T47D (cell line): Measurements from ENCODE around the gene GCNT2.
"Not testable (repeated sequence)": the region's sequence is repeated elsewhere in the genome, so short reads cannot be mapped to it uniquely, and the experiment has no call there.

Source experiments
- DNase-seq, 2 experiments: peaks; one replicate each; pipeline versions ENCODE4 v3.0.0 to v3.0.0-alpha.2; 2011 to 2012; ENCODE audit warnings: low read depth in 1 of 2, low spot score in 1 of 2
- JUND ChIP-seq: IDR thresholded peaks from 2 replicates; pipeline ENCODE4 v1.6.1; 2012; ENCODE audit warnings: low read depth
- in situ Hi-C: cut with HindIII; loops from 2 replicates; pipeline ENCODE4 v1.10.0; 2016; ENCODE audit warnings: low sequenced_read_pairs, low pct_unique_long_range_greater_than_20kb

The GCNT2 gene

DNA sequence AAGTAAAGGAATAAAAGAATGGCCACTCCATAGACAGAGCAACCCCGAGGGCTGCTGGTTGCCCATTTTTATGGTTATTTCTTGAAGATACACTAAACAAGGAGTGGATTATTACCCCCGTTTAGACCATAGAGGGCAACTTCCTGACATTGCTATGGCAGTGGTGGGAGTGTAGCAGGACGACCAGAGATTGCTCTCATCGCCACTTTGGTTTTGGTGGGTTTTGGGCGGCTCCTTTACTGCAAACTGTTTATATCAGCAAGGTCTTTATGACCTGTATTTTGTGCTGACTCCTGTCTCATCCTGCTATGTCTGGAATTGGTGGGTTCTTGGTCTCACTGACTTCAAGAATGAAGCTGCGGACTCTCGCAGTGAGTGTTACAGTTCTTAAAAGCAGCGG lies 94.5 kb downstream of the GCNT2 start:
- DNase-seq: no peak
- no peak for TF ChIP-seq JUND
- in situ Hi-C loops: no loop called here

DNA sequence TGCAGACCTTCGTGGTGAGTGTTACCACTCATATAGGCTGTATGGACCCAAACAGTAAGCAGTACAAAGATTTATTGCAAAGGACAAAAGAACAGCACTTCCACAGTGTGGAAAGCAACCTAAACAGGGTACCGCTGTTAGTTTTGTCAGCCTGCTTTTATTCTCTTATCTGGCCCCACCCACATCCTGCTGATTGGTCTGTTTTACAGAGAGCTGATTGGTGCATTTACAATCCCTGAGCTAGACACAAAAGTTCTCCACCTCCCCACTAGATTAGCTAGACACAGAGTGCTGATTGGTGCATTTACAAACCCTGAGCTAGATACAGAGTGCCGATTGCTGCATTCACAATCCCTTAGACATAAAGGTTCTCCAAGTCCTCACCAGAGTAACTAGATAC lies 95.1 kb downstream of the GCNT2 start:
- DNase-seq, in situ Hi-C loops: not testable (repeated sequence)

DNA sequence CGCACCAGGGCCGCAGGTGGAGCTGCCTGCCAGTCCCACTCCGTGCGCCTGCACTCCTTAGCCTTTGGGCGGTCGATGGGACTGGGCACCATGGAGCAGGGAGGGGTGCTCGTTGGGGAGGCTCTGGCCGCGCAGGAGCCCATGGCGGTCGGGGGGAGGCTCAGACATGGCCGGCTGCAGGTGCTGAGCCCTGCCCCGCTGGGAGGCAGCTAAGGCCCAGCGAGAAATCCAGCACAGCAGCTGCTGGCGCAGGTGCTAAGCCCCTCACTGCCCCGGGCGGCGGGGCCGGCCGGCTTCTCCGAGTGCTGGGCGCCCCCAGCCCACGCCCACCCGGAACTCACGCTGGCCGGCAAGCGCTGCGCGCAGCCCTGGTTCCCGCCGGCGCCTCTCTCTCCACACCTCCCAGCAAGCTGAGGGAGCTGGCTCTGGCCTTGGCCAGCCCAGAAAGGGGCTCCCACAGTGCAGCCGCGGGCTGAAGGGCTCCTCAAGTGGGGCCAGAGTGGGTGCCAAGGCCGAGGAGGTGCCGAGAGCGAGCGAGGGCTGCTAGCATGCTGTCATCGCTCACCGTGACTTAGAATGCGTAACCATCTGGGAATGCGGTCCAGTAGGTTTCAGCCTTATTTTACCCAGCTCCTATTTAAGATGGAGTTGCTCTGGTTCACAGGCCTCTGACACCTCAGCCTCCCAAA lies 96.0 kb downstream of the GCNT2 start:
- TF ChIP-seq JUND: no peak
- DNase-seq: no peak
- in situ Hi-C loops: no loop called here

DNA sequence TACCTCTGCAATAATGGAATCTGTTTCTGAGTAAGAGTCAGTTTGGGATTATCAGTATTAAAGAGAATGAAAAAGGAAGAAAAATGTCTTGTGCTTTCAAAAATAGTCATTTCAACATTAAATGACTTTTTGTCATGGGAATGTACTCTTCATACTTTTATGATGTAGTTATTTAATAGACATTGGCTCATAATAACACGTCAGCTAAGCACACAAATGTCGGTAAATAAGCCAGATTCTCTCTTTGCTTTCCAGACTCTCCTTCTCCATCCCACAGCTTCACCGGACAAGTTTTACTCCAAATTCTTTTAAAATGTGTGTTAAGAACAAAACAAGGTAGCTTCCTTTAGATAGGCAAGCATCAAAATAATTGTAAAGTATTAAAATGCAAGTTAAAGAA lies 97.3 kb downstream of the GCNT2 start:
- no peak for TF ChIP-seq JUND
- in situ Hi-C loops: no loop called here

DNA sequence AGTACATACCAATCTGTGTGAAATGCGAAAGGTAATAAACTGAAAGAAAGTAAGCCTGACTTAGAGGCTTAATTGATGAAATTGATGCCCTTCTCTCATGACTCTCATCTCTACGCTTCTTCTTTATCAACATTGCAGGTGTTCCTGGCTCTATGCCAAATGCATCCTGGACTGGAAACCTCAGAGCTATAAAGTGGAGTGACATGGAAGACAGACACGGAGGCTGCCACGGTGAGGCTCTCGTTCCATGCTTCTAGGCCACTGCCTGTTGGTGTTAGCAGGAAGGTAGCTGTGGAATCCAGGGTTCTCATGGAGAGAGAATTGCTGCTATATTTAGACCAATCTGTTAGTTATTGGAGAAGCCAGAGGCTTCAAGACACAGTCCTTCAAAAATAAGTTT lies 100.1 kb downstream of the GCNT2 start:
- in situ Hi-C loops: no loop called here
- peak in 1 of 2 experiments; percentile 10 for DNase-seq
- no peak for TF ChIP-seq JUND

More for the DNA sequence above, 97.3 kb downstream of the GCNT2 start:
- no peak for DNase-seq

DNA sequence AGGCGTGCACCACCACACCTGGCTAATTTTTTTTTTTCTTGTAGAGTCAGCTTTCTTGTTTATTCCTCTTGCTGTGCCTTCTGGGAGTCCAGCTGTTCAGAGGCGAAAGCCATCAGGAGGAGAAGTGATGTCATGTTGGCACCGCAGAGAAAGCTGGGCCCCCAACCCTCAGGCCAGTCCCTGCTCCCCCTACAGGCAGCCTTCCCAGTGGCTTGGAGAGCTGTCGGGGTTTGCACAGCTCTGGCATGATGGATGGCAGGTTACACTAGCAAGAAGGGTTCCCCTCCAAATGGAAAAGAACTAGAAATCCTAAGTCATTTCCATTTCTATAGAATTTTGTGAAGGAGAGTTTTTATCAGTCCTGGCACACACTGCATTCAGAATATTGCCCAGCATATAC lies 100.7 kb downstream of the GCNT2 start:
- DNase-seq: no peak
- in situ Hi-C loops: no loop called here
- no peak for TF ChIP-seq JUND

GRCh38 chr6:10624836-10625235 lies 103.7 kb downstream of the GCNT2 start:
- no peak for TF ChIP-seq JUND
- DNase-seq: no peak
- in situ Hi-C loops: no loop called here

DNA sequence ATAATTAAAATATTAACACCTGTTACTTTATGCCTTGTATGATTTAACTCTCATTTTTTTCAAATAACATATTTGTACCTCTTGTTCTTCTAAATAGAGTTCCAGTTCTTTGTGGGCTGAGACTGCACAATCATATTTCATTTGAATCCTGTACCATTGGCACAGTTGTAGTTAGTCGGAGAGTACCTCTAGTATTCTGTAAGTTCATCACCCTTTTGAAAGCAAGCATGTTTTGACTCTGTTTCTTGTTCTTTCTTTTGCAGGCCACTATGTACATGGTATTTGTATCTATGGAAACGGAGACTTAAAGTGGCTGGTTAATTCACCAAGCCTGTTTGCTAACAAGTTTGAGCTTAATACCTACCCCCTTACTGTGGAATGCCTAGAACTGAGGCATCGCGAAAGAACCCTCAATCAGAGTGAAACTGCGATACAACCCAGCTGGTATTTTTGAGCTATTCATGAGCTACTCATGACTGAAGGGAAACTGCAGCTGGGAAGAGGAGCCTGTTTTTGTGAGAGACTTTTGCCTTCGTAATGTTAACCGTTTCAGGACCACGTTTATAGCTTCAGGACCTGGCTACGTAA lies 105.1 kb downstream of the GCNT2 start:
- no peak for TF ChIP-seq JUND
- DNase-seq: no peak
- in situ Hi-C loops: no loop called here

DNA sequence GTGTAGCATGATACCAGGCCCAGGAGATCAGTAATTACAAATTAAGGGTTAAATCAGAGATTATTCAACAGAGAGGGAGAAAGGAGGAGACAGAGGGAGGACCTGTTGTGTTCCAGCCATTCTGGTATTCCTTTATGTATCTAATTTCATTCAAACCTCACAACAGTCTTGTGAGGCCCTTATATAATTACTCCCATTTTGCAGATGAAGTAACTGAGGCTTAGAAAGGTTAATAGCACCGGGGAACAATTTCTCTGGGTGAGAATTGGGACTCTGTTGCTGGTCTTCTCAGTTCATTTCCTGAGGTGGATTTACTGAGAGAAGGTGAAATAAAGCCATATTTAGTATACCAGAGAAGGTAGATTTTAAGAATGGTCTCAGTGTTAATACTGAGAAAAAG lies 106.6 kb downstream of the GCNT2 start:
- TF ChIP-seq JUND: no peak
- in situ Hi-C loops: no loop called here
- DNase-seq: no peak

- in situ Hi-C loops: no loop called here
- no peak for TF ChIP-seq JUND
- DNase-seq: no peak
Measured at GRCh38 chr6:10630178-10630577, 109.0 kb downstream of the GCNT2 start.

DNA sequence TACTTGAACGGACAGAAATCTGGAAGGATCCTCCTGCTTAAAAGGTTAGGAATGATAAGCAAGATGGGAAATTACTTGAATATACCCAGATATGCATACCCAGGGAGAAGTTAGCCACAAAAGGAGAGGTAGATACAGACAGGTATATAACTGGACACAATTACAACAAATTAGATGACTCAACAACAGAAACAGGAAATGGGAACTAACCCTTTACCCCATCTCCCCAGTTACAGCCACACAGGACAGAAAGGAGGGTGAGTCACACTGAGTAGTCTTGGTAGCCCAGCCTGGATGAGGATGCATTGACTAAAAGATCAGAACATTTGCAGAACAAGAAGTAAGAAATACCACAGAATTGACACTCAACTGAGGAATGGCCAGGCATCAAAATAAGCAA lies 112.1 kb downstream of the GCNT2 start:
- TF ChIP-seq JUND: no peak
- in situ Hi-C loops: no loop called here
- no peak for DNase-seq

DNA sequence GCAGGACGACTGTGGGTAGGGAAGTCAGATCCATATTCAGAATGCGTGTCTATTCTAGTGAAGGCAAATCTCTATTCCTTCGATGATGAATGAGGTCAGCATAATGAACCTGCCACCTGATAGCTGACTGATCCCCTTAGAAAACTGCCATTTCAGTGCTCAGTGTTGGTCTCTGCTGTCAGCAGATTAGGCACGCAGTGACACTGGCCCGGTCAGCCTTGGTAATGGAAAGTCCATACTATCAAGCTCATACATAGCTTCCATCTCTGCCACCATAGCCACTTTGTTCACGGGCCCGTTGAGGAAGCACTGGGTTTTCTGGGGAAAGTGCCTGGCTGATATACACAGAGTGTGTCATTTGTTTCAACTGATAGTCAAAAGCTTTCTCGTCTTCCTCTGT lies 119.3 kb downstream of the GCNT2 start:
- in situ Hi-C loops: no loop called here
- no peak for TF ChIP-seq JUND
- no peak for DNase-seq

GRCh38 chr6:10641528-10641927 lies 120.4 kb downstream of the GCNT2 start:
- in situ Hi-C loops: no loop called here
- TF ChIP-seq JUND: no peak
- no peak for DNase-seq

DNA sequence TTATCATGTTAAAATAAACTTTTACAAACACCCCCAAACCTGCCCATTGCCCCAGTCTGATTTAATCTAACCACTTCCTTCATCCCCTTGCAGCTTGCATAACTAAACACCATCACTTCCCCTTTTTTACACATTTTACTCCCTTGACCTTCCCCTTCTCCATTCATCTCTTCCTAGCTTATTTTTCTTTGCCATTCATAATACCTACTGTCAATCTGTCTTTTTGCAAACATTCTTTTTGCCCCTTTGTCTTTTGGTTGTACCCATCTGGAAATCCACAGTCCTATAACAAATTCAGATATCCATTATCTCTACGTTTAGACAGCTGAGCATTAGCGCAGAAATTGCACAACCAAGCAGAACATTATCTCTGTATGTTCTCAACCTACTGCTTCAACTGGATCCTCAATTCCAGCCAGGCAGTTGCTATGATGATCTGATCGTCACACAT lies 122.1 kb downstream of the GCNT2 start:
- DNase-seq: no peak
- no peak for TF ChIP-seq JUND
- in situ Hi-C loops: no loop called here
